Stimulated activated naive B cell treated with anti-CD40 and anti-IgM and Interleukin-4, amounts not matched to agents 10 μg/mL and 1 μg/mL and 100 μg/mL, for 72 hours (primary cell): Measurements from ENCODE around the gene ZBTB2.
"Not testable (repeated sequence)": the region's sequence is repeated elsewhere in the genome, so short reads cannot be mapped to it uniquely, and the experiment has no call there.

Experiments
- ATAC-seq, 2 donors: fragments of 150-1000 bp; cut with Tn5 transposase; replicated peaks; 2 replicates each; pipeline ENCODE4 v1.10.0; 2021; ENCODE audit warnings: moderate library complexity in 1 of 2
- DNase-seq: peaks from one replicate; pipeline ENCODE4 v3.0.0; 2021
- H3K27ac Mint-ChIP-seq: one replicate; pipeline ENCODE4 v1.8.0; 2022; ENCODE audit warnings: mild to moderate bottlenecking, mixed read lengths
- H3K27me3 Mint-ChIP-seq, 2 donors: one replicate each; pipeline ENCODE4 v1.8.0; 2022; ENCODE audit warnings: mixed read lengths in 2 of 2
- H3K36me3 Mint-ChIP-seq, 2 donors: one replicate each; pipeline ENCODE4 v1.8.0; 2022; ENCODE audit warnings: mixed read lengths in 2 of 2, mild to moderate bottlenecking in 1 of 2
- H3K4me1 Mint-ChIP-seq, 2 donors: one replicate each; pipeline ENCODE4 v1.8.0; 2022; ENCODE audit warnings: mixed read lengths in 2 of 2, mild to moderate bottlenecking in 1 of 2
- H3K4me3 Mint-ChIP-seq, 2 donors: one replicate each; pipeline ENCODE4 v1.8.0; 2022; ENCODE audit warnings: mild to moderate bottlenecking in 2 of 2, mixed read lengths in 2 of 2, moderate library complexity in 1 of 2
- H3K9me3 Mint-ChIP-seq, 2 donors: one replicate each; pipeline ENCODE4 v1.8.0; 2022; ENCODE audit warnings: mixed read lengths in 2 of 2, mild to moderate bottlenecking in 1 of 2

The ZBTB2 gene

DNA sequence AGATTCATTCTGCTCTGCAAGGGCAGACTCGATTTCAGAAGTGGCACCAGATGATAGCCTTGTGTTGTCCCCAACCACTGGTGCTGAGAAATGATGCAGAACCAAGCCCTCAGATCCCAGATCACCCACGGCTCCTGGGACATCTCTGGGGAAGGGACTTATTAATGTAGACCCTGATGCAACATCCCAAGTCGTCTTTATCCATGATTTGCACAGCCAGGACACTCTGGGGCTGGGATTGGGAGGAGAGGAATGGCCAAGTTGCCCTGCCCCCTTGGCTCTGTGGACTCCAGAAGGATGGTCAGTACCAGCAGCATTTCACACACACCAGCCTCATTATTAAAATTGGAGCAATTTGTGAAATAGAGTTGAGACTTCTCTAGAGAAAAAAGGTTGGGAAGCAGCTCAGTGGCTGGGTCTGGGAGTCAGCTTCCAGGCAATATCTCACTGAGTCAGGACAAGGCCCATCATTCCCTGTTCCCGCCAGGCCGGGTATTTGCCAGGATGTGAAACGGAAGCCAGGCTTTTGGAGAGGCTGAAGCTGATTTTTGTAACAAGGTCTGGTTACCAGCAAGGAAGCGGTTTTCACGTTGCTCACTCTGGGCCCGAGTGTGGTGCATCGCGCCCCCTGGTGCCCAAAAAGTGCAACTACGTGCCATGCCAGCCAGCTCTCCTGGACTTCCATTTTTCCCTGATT is 67.4 kb downstream of the ZBTB2 start:
- Mint-ChIP-seq H3K4me3 (peak overlapping the region; percentile 34 to 43), H3K36me3 (peaks cover 3 to 4% of the 10 kb centered on the region in 2 donors), H3K4me1 (peaks cover 19 to 29% of the 10 kb centered on the region in 2 donors), H3K27me3 (peaks cover 12 to 24% of the 10 kb centered on the region in 2 donors), H3K9me3 (no peaks in the 10 kb centered on the region), H3K27ac (no peak overlapping the region)
- peak; percentile 78 to 84 for ATAC-seq
- peak; percentile 40 for DNase-seq

DNA sequence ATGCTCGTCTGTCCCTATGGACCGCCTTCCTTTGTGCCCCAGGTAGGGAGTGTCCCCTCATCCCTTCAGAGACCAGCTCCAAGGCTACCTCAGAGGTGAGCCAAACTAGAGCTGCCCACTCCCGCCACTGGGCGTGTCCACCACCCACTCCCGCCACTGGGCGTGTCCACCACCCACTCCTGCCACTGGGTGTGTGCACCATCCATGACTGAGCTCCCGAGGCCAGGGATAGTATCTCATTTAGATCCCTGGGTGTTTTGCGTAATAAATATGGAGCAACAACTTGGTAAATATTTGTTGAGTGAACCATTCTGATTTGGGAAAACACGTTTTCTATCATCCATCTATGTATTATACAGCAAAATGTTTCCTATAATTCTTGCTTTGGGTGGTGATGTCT is 68.8 kb downstream of the ZBTB2 start:
- Mint-ChIP-seq H3K27me3 (peaks cover 12 to 22% of the 10 kb centered on the region in 2 donors), H3K4me3 (no peak overlapping the region), H3K27ac (no peak overlapping the region), H3K36me3 (peaks cover 3 to 4% of the 10 kb centered on the region in 2 donors), H3K4me1 (peaks cover 19 to 29% of the 10 kb centered on the region in 2 donors), H3K9me3 (no peaks in the 10 kb centered on the region)
- no peak for DNase-seq
- ATAC-seq: no peak

DNA sequence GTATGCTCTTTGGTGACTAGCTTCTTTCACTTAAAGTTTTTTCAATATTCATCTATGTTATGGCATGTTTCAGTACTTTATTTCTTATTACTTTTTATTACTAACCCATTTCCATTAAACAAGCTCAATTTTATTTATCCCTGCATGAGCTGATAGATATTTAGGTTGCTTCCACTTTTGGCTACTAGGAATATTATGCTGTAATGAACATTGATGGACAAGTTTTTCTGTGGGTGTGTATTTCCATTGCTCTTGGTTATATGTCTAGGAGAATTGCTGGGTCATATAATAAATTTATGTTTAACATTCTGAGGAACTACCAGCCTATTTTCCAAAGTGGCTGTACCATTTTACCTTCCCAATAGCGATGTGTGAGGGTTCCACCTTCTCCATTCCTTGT is 69.9 kb downstream of the ZBTB2 start:
- no peak overlapping the region for H3K27ac Mint-ChIP-seq
- peaks cover 4 to 6% of the 10 kb centered on the region in 2 donors for H3K36me3 Mint-ChIP-seq

DNA sequence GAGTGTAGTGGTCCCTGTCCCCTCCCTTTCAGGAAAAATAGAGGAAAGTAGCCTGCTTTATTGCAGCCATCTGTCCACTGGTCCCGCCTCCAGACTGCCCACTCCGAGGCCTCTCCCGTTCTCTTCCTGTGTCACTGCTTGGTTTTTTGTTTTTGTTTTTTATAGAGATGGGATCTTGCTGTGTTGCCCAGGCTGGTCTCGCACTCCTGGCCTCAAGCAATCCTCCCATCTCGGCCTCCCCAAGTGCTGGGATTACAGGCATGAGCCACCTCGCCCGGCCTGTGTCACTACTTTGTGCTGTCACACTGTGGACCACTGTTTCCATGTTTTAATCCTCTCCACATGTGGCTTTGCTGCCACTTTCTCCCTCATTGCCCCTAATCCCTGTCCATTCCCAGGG is 71.2 kb downstream of the ZBTB2 start:
- DNase-seq: no peak
- peaks cover 7 to 9% of the 10 kb centered on the region in 2 donors for H3K9me3 Mint-ChIP-seq
- no peak for ATAC-seq
- no peak overlapping the region for H3K4me3 Mint-ChIP-seq
- peaks cover 4 to 13% of the 10 kb centered on the region in 2 donors for H3K27me3 Mint-ChIP-seq
- H3K27ac Mint-ChIP-seq: no peak overlapping the region
- H3K4me1 Mint-ChIP-seq: peaks cover 13 to 19% of the 10 kb centered on the region in 2 donors
- H3K36me3 Mint-ChIP-seq: peaks cover 8 to 10% of the 10 kb centered on the region in 2 donors

More for the DNA sequence above, 69.9 kb downstream of the ZBTB2 start:
- DNase-seq (no peak), ATAC-seq (no peak)
- Mint-ChIP-seq H3K4me1 (peaks cover 19 to 29% of the 10 kb centered on the region in 2 donors), H3K4me3 (no peak overlapping the region), H3K9me3 (peaks cover under 1% of the 10 kb centered on the region in 2 donors), H3K27me3 (peaks cover 12 to 19% of the 10 kb centered on the region in 2 donors)

DNA sequence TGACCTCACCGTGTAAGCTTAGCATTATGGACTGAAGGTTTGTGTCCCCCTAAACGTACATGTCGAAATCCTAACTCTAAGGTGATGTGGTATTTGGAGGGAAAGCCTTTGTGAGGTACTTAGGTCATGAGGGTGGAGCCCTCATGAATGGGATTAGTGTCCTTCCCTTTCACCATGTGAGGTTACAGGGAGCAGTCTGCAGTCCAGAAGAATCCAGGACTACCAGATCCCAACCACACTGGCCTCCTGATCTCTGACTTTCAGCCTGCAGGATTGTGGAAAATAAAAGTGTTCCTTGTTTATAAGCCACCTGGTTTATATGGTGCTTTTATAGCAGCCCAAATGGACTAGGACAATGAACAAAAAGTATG is 73.4 kb downstream of the ZBTB2 start:
- Mint-ChIP-seq H3K27ac (no peak overlapping the region), H3K36me3 (peaks cover 8 to 10% of the 10 kb centered on the region in 2 donors), H3K9me3 (peaks cover 7 to 9% of the 10 kb centered on the region in 2 donors), H3K4me1 (no peaks in the 10 kb centered on the region), H3K4me3 (no peak overlapping the region), H3K27me3 (peaks cover 0 to 8% of the 10 kb centered on the region in 2 donors)
- ATAC-seq (no peak), DNase-seq (no peak)

DNA sequence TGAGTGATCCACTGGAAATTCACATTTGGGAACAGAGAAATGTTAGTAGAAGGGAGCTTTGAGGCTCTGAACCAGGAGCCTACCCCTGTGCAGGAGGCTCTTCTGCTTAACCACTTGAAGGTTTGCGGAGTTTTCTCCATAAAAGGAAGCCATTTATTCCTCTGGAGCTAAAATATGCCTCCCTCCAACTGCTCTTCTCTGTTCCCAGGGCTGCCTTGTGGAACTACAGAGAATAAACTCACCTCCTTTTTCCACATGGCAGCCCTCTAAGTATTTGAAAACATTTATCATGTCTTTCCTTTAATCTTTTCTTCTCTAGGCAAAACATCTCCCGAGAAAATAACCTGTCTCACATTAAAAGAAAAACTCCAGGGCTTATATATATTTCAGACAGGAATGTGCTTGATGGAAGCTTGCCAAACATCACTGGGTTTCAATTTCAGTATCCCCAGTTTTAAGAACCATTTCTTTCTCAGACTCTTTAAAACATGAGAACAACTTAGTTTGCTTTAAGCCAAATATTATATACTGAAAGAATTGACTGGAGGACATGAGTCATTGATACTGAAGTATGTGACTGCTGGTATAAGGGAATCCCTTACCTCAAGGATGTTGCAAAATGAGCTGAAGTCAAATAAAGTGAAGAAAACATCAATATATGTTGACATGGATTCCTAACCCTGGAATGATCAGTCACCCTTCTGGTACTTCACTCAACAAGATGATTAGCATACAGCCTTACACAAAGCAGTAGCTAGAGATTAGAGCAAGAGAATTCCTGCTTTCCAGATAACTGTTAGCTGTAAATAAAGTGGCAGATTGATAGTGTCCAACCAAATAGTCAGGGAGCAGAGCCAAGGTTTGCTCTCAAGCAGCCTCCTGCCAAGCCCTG is 74.0 kb downstream of the ZBTB2 start:
- Mint-ChIP-seq H3K36me3 (peaks cover 7 to 8% of the 10 kb centered on the region in 2 donors), H3K27ac (no peak overlapping the region), H3K27me3 (peaks cover 0 to 6% of the 10 kb centered on the region in 2 donors), H3K4me1 (no peaks in the 10 kb centered on the region), H3K4me3 (no peak overlapping the region), H3K9me3 (peaks cover 7 to 9% of the 10 kb centered on the region in 2 donors)
- no peak for DNase-seq
- no peak for ATAC-seq

DNA sequence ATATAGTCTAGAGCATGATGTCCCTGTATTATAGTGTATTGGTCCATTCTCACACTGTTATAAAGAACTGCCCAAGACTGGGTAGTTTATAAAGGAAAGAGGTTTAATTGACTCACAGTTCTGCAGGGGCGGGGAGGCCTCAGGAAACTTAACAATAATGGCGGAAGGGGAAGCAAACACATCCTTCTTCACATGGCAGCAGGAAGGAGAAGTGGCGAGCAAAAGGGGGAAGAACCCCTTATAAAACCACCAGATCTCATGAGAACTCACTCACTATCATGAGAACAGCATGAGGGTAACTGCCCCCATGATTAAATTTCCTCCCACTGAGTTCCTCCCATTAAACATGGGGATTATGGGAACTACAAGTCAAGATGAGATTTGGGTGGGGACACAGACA is 75.7 kb downstream of the ZBTB2 start:
- not testable (repeated sequence) for H3K27me3 Mint-ChIP-seq, H3K4me1 Mint-ChIP-seq, ATAC-seq, H3K9me3 Mint-ChIP-seq, H3K27ac Mint-ChIP-seq, H3K36me3 Mint-ChIP-seq, H3K4me3 Mint-ChIP-seq, DNase-seq
